Large intestine (tissue), 3 donors: Measurements from ENCODE around the gene TLE1. TPM values are rescaled to one million over a fixed set of nuclear protein-coding genes. Genes with fewer than 3 reads are reported as not detected.

Source experiments
- DNase-seq, 2 donors: peaks; one replicate each; pipeline versions ENCODE4 v3.0.0 to v3.0.0-alpha.2; 2013
- H3K27ac ChIP-seq: one replicate; pipeline ENCODE4 v1.5.1; 2013; ENCODE audit warnings: low read length
- H3K27me3 ChIP-seq: 2 replicates; pipeline ENCODE4 v1.6.1; 2013; ENCODE audit warnings: low read length; ENCODE audit not compliant: control insufficient read depth, insufficient read depth
- H3K36me3 ChIP-seq: 2 replicates; pipeline ENCODE4 v1.6.1; 2013; ENCODE audit warnings: low read length; ENCODE audit not compliant: control insufficient read depth, insufficient read depth
- H3K4me1 ChIP-seq: one replicate; pipeline ENCODE4 v1.6.1; 2013; ENCODE audit warnings: low read length; ENCODE audit not compliant: control insufficient read depth, insufficient read depth
- H3K4me3 ChIP-seq: one replicate; pipeline ENCODE4 v1.5.1; 2013; ENCODE audit warnings: low read length
- H3K9me3 ChIP-seq: one replicate; pipeline ENCODE4 v1.6.1; 2013; ENCODE audit warnings: mild to moderate bottlenecking, low read depth, low read length, moderate library complexity; ENCODE audit not compliant: control insufficient read depth
- WGBS: methylation state at CpG from one replicate; pipeline ENCODE4 v1.1.5; 2013; ENCODE audit warnings: low lambda C conversion rate; ENCODE audit not compliant: insufficient coverage; 5-methylcytosine and 5-hydroxymethylcytosine counted together
- polyA plus RNA-seq: library from polyadenylated mRNA; unstranded; fragments of 120-200 nt; gene quantifications from one replicate; pipeline ENCODE4 v1.2.1, GENCODE V29; 2013

The TLE1 gene
- polyA plus RNA-seq, 1 donor: 26.7 TPM

GRCh38 chr9:81623778-81624177 is 65.6 kb downstream of the TLE1 start:
- Histone ChIP-seq H3K4me3 (no peak overlapping the region), H3K27ac (no peak overlapping the region), H3K9me3 (no peaks in the 10 kb centered on the region), H3K4me1 (peaks cover 9% of the 10 kb centered on the region), H3K36me3 (peaks cover 8% of the 10 kb centered on the region), H3K27me3 (no peaks in the 10 kb centered on the region)
- 100% methylated on average over 2 of the region's 3 CpGs for WGBS
- DNase-seq: no peak

- H3K36me3 ChIP-seq: peaks cover 8% of the 10 kb centered on the region
- no peak for DNase-seq
- H3K4me3 ChIP-seq: no peak overlapping the region
- 70% methylated on average over 2 of the region's 13 CpGs for WGBS
- H3K27me3 ChIP-seq: no peaks in the 10 kb centered on the region
- H3K9me3 ChIP-seq: no peaks in the 10 kb centered on the region
- peaks cover 9% of the 10 kb centered on the region for H3K4me1 ChIP-seq
- H3K27ac ChIP-seq: no peak overlapping the region
Observed at GRCh38 chr9:81622471-81623255, 66.7 kb downstream of the TLE1 start.

GRCh38 chr9:81621785-81622259 is 67.5 kb downstream of the TLE1 start:
- Histone ChIP-seq H3K4me1 (peaks cover 6% of the 10 kb centered on the region), H3K27ac (no peak overlapping the region), H3K36me3 (peaks cover 8% of the 10 kb centered on the region), H3K27me3 (no peaks in the 10 kb centered on the region), H3K4me3 (no peak overlapping the region), H3K9me3 (no peaks in the 10 kb centered on the region)
- no CpG with 5 or more reads among the region's 11 CpGs for WGBS
- no peak for DNase-seq

- H3K4me1 ChIP-seq: peaks cover 6% of the 10 kb centered on the region
- H3K27ac ChIP-seq: no peak overlapping the region
- peaks cover 13% of the 10 kb centered on the region for H3K36me3 ChIP-seq
- WGBS: no CpG with 5 or more reads among the region's 2 CpGs
- no peak overlapping the region for H3K4me3 ChIP-seq
- no peaks in the 10 kb centered on the region for H3K27me3 ChIP-seq
- H3K9me3 ChIP-seq: no peaks in the 10 kb centered on the region
- no peak for DNase-seq
Observed at GRCh38 chr9:81621118-81621517, 68.2 kb downstream of the TLE1 start.

- WGBS: 83% methylated on average over 1 of the region's 5 CpGs
- DNase-seq: no peak
- no peak overlapping the region for H3K4me3 ChIP-seq
- peaks cover 22% of the 10 kb centered on the region for H3K36me3 ChIP-seq
- H3K9me3 ChIP-seq: no peaks in the 10 kb centered on the region
- H3K27ac ChIP-seq: no peak overlapping the region
- H3K27me3 ChIP-seq: no peaks in the 10 kb centered on the region
- H3K4me1 ChIP-seq: peaks cover 6% of the 10 kb centered on the region
Observed at GRCh38 chr9:81620002-81620390, 69.4 kb downstream of the TLE1 start.

- DNase-seq: peak in 1 of 2 donors; percentile 17
- Histone ChIP-seq H3K27me3 (no peaks in the 10 kb centered on the region), H3K9me3 (no peaks in the 10 kb centered on the region), H3K4me1 (peaks cover 6% of the 10 kb centered on the region), H3K27ac (no peak overlapping the region), H3K4me3 (no peak overlapping the region), H3K36me3 (peaks cover 26% of the 10 kb centered on the region)
- WGBS: 83% methylated on average over 1 of the region's 3 CpGs
Observed at GRCh38 chr9:81619353-81620001, 69.9 kb downstream of the TLE1 start.

GRCh38 chr9:81618923-81619322 is 70.4 kb downstream of the TLE1 start:
- H3K9me3 ChIP-seq: no peaks in the 10 kb centered on the region
- no peak overlapping the region for H3K27ac ChIP-seq
- H3K36me3 ChIP-seq: peaks cover 32% of the 10 kb centered on the region
- peaks cover 6% of the 10 kb centered on the region for H3K4me1 ChIP-seq
- WGBS: no CpG with 5 or more reads among the region's 1 CpG
- no peak overlapping the region for H3K4me3 ChIP-seq
- H3K27me3 ChIP-seq: no peaks in the 10 kb centered on the region
- DNase-seq: peak in 1 of 2 donors; percentile 43

GRCh38 chr9:81616141-81616540 is 73.2 kb downstream of the TLE1 start:
- H3K4me1 ChIP-seq: peaks cover 6% of the 10 kb centered on the region
- no peak for DNase-seq

GRCh38 chr9:81614335-81614734 is 75.0 kb downstream of the TLE1 start:
- Histone ChIP-seq H3K27me3 (no peaks in the 10 kb centered on the region), H3K4me1 (peaks cover 3% of the 10 kb centered on the region), H3K36me3 (peaks cover 62% of the 10 kb centered on the region), H3K4me3 (no peak overlapping the region), H3K27ac (no peak overlapping the region), H3K9me3 (peaks cover 3% of the 10 kb centered on the region)
- no peak for DNase-seq
- WGBS: no CpG with 5 or more reads among the region's 6 CpGs

More at GRCh38 chr9:81616141-81616540, 73.2 kb downstream of the TLE1 start:
- Histone ChIP-seq H3K9me3 (peaks cover 3% of the 10 kb centered on the region), H3K36me3 (peaks cover 50% of the 10 kb centered on the region), H3K4me3 (no peak overlapping the region), H3K27me3 (no peaks in the 10 kb centered on the region), H3K27ac (no peak overlapping the region)
- 88% methylated on average over 2 of the region's 4 CpGs for WGBS

GRCh38 chr9:81613002-81613812 is 76.1 kb downstream of the TLE1 start:
- no peaks in the 10 kb centered on the region for H3K4me1 ChIP-seq
- H3K9me3 ChIP-seq: peaks cover 3% of the 10 kb centered on the region
- DNase-seq: peak; percentile 40 to 63
- WGBS: 60% methylated on average over 2 of the region's 23 CpGs
- H3K36me3 ChIP-seq: peaks cover 69% of the 10 kb centered on the region
- peak overlapping the region; percentile 66 for H3K27ac ChIP-seq
- no peaks in the 10 kb centered on the region for H3K27me3 ChIP-seq
- no peak overlapping the region for H3K4me3 ChIP-seq
